GM19193 (cell line): ENCODE data around the gene SHE.

ENCODE experiments used
- POLR2A ChIP-seq: IDR thresholded peaks from 4 replicates; pipeline ENCODE4 v1.6.1; 2011; ENCODE audit not compliant: insufficient read depth, insufficient read length; ENCODE audit errors: extremely low read depth

SHE gene

GRCh38 chr1:154468535-154469250 lies 33.5 kb downstream of the SHE start:
- no peak for TF ChIP-seq POLR2A

GRCh38 chr1:154467434-154468102 lies 34.6 kb downstream of the SHE start:
- TF ChIP-seq POLR2A, result no peak

GRCh38 chr1:154466921-154467417 lies 35.2 kb downstream of the SHE start:
- no peak for TF ChIP-seq POLR2A

DNA sequence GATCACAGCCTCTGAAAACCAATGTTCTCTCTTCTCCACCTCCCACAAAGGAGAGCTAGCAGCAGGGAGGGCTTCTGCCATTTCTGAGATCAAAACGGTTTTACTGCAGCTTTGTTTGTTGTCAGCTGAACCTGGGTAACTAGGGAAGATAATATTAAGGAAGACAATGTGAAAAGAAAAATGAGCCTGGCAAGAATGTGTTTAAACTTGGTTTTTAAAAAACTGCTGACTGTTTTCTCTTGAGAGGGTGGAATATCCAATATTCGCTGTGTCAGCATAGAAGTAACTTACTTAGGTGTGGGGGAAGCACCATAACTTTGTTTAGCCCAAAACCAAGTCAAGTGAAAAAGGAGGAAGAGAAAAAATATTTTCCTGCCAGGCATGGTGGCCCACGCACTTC lies 36.0 kb downstream of the SHE start:
- no peak for TF ChIP-seq POLR2A

GRCh38 chr1:154465621-154466195 lies 36.5 kb downstream of the SHE start:
- TF ChIP-seq POLR2A, result no peak

GRCh38 chr1:154463512-154463990 lies 38.7 kb downstream of the SHE start:
- no peak for TF ChIP-seq POLR2A

DNA sequence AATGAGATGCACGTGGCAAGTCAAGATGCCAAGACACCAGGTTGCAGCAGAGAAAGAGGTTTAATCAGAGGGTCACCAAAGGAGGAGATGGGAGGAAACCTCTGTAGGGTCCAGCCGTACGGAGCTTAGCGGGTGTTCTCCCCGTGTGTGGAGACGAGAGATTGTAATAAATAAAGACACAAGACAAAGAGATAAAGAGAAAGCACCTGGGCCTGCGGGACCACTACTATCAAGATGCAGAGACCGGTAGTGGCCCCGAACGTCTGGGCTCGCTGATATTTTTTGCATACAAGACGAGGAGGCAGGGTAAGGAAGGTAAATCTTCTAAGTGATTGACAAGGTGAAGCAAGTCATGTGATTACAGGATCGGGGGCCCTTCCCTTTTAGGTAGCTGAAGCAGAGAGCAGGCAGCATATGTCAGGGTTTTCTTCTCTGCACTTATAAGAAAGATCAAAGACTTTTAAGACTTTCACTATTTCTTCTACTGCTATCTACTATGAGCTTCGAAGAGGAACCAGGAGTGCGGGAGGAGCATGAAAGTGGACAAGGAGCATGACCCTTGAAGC lies 41.4 kb downstream of the SHE start:
- TF ChIP-seq POLR2A, result no peak

DNA sequence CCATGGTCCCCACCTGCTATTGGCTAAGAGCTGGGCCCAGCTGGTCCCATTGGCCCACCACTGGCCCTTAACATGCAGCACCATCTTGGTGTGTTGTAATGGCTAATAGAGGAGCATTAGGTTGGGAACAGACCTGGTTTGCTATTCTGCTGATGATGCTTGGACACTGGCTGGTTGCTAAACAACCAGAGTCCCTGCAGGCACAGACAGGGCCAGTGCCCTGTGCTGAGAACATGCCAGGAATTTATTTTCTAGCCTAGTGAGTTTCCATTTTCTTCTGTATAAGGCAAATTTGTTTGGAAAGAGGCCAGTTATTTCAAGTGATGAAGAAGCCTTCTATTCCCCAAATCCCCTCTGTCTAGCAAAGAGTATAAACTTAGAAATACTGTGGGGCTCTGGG lies 43.1 kb downstream of the SHE start:
- TF ChIP-seq POLR2A, result no peak

DNA sequence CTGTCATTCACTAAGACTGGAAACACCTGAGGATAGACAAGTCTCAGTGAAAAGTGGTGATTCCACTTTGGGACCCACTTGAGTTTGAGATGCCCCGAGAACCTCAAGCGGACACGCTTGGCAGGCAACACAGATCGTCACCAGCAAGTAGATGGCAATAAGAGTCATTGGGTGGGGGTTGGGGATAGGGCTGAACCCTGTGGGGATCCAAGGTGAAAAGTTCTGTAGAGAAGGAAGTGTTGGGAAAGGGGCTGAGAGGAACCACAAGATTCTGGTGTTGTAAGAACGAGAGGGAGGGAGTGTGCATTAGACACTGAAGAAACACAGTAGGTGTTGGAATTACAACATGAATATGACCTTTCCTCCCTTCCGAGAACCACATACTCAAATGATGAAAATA lies 45.6 kb downstream of the SHE start:
- TF ChIP-seq POLR2A, result no peak

DNA sequence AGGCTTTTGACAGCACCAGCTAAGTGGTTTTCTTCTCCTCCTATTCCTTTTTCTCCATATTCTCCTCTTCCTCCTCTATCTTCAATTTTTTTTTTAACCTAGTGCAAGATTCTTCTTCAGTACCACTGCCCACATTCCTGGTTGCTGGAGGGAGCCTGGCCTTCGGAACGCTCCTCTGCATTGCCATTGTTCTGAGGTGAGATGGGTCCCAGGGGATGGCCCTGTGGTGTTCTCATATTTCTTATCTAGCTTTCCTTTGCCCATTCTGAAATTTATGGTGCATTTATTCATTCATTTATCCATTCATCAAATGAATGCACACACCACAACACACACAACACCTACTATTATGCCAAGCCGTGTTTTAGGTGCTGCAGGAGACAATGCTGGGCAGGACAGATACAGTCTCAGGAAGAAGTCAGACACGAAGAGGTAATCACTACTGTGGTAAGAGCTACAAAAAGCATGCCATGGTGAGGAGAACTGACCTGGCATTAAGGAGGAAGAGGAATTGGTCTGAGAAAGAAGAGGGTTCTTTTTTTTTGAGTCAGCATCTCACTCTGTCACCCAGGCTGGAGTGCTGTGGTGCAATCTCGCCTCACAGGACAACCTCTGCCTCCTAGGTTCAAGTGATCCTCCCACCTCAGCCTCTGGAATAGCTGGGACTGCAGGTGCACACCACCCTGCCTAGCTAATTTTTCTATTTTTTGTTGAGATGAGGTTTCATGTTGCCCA lies 47.7 kb downstream of the SHE start:
- no peak for TF ChIP-seq POLR2A

GRCh38 chr1:154453574-154454352 lies 48.4 kb downstream of the SHE start:
- TF ChIP-seq POLR2A, result no peak

- TF ChIP-seq POLR2A, result no peak
Observed at GRCh38 chr1:154453161-154453560, 49.1 kb downstream of the SHE start.

DNA sequence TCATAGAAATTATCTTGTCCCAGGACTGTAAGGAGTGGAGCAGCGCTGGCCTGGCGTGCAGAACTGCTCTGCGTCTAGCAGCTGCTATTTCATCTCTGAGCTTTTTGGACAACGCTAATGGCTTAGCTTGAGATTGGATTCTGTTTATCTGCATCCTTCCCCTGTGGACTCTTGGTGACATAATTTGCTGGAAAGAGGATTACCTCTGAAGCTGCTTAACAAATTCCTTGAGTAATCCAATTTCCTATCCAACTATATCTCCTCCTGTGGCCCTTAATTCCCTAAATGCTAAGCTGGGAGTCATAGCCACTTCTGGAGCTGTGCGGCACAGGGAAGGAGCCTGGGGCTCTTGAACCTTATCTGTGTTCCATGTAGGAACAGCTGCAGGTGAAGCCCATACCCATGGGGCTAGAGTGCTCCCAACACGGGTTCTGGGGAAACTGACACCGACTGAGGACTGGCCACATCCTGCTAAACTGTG lies 53.8 kb downstream of the SHE start:
- no peak for TF ChIP-seq POLR2A

GRCh38 chr1:154446789-154447188 lies 55.4 kb downstream of the SHE start:
- TF ChIP-seq POLR2A, result no peak
